C4-2B (cell line): ENCODE data around the gene WTAP.
"Not testable (repeated sequence)": the region's sequence is repeated elsewhere in the genome, so short reads cannot be mapped to it uniquely, and the experiment has no call there.

Experiments used
- ZFX ChIP-seq: fragments of 450-650 bp; IDR thresholded peaks from 2 replicates; pipeline ENCODE4 v1.6.1; 2017
- TF ChIP-seq, protein P1 (sequence below): fragments of 450-650 bp; conservative IDR thresholded peaks from 2 replicates; pipeline ENCODE4 v1.5.1; 2017; ENCODE audit warnings: mild to moderate bottlenecking

- TF ChIP-seq, protein P1, sequence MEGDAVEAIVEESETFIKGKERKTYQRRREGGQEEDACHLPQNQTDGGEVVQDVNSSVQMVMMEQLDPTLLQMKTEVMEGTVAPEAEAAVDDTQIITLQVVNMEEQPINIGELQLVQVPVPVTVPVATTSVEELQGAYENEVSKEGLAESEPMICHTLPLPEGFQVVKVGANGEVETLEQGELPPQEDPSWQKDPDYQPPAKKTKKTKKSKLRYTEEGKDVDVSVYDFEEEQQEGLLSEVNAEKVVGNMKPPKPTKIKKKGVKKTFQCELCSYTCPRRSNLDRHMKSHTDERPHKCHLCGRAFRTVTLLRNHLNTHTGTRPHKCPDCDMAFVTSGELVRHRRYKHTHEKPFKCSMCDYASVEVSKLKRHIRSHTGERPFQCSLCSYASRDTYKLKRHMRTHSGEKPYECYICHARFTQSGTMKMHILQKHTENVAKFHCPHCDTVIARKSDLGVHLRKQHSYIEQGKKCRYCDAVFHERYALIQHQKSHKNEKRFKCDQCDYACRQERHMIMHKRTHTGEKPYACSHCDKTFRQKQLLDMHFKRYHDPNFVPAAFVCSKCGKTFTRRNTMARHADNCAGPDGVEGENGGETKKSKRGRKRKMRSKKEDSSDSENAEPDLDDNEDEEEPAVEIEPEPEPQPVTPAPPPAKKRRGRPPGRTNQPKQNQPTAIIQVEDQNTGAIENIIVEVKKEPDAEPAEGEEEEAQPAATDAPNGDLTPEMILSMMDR = not testable (repeated sequence)
- TF ChIP-seq ZFX = not testable (repeated sequence)
These were observed 16.7 kb upstream of the WTAP start for GRCh38 chr6:159710603-159711002.
